ENCODE data around the gene PDCD1LG2. TPM values are rescaled to one million over a fixed set of nuclear protein-coding genes. Genes with fewer than 3 reads are reported as not detected.

The PDCD1LG2 gene
- total and polyA plus RNA-seq, 2 experiments from 2014 or later = not detected

GRCh38 chr9:5492965-5493678, 17.2 kb upstream of the PDCD1LG2 start:
- Histone ChIP-seq H3K27me3 (ENCODE audit: insufficient read depth) (no peaks in the 10 kb centered on the region), H3K9me2 (ENCODE audit: insufficient read depth) (peaks cover 5% of the 10 kb centered on the region; the same call in 1 of the 2 replicates), H3K4me1 (ENCODE audit: insufficient read depth) (peaks cover 6% of the 10 kb centered on the region), H4K20me1 (replicated peaks; ENCODE audit: insufficient read depth) (no peaks in the 10 kb centered on the region), H3K4me3 (no peak overlapping the region), H3K36me3 (ENCODE audit: insufficient read depth) (no peaks in the 10 kb centered on the region), H3K4me2 (no peak overlapping the region), H3K27ac (ENCODE audit: low read depth) (no peak overlapping the region), H3K79me2 (replicated peaks; ENCODE audit: insufficient read depth) (no peaks in the 10 kb centered on the region), H3F3A (replicated peaks; ENCODE audit: low read depth) (no peaks in the 10 kb centered on the region), H2AFZ (no peak overlapping the region)
- no peak for DNase-seq (ENCODE audit: low spot score)
- H3K27me3 Mint-ChIP-seq (ENCODE audit: insufficient read depth, low read depth, poor library complexity) = no peaks in the 10 kb centered on the region
- H3K4me1 Mint-ChIP-seq = peaks cover 14% of the 10 kb centered on the region; the same call in 2 of the 3 replicates
- H3K9me3 Mint-ChIP-seq = no peaks in the 10 kb centered on the region; the same call in 2 of the 3 replicates
- no peak for ATAC-seq
- TF ChIP-seq STAT1 (IDR thresholded peaks at IDR 0.05; ENCODE audit: unreplicated experiment) = no peak
- no peak for TF ChIP-seq EZH2phosphoT487 (IDR thresholded peaks at IDR 0.05; ENCODE audit: unreplicated experiment)
- TF ChIP-seq, protein P1, sequence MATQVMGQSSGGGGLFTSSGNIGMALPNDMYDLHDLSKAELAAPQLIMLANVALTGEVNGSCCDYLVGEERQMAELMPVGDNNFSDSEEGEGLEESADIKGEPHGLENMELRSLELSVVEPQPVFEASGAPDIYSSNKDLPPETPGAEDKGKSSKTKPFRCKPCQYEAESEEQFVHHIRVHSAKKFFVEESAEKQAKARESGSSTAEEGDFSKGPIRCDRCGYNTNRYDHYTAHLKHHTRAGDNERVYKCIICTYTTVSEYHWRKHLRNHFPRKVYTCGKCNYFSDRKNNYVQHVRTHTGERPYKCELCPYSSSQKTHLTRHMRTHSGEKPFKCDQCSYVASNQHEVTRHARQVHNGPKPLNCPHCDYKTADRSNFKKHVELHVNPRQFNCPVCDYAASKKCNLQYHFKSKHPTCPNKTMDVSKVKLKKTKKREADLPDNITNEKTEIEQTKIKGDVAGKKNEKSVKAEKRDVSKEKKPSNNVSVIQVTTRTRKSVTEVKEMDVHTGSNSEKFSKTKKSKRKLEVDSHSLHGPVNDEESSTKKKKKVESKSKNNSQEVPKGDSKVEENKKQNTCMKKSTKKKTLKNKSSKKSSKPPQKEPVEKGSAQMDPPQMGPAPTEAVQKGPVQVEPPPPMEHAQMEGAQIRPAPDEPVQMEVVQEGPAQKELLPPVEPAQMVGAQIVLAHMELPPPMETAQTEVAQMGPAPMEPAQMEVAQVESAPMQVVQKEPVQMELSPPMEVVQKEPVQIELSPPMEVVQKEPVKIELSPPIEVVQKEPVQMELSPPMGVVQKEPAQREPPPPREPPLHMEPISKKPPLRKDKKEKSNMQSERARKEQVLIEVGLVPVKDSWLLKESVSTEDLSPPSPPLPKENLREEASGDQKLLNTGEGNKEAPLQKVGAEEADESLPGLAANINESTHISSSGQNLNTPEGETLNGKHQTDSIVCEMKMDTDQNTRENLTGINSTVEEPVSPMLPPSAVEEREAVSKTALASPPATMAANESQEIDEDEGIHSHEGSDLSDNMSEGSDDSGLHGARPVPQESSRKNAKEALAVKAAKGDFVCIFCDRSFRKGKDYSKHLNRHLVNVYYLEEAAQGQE (IDR thresholded peaks at IDR 0.05; ENCODE audit: unreplicated experiment) = no peak
- TF ChIP-seq ZNF462 (CRISPR knock-in tag; IDR thresholded peaks at IDR 0.05) = no peak
- no peak for TF ChIP-seq CREB1 (CRISPR knock-in tag; IDR thresholded peaks at IDR 0.05; ENCODE audit: low read depth)
- no peak for TF ChIP-seq ZNF114 (CRISPR knock-in tag; IDR thresholded peaks at IDR 0.05)
- TF ChIP-seq EZH2 (IDR thresholded peaks at IDR 0.05; ENCODE audit: low read depth, unreplicated experiment) = no peak
- no peaks in the 10 kb centered on the region for H3K36me3 Mint-ChIP-seq (ENCODE audit: low read depth)
- H3K4me3 Mint-ChIP-seq = no peak overlapping the region
- no peak overlapping the region for H3K27ac Mint-ChIP-seq

Data from GM23338 (cell line).